Astrocyte (in vitro differentiated cells and primary cell): ENCODE results near the gene GJD4. TPM values are rescaled to one million over a fixed set of nuclear protein-coding genes. Genes with fewer than 3 reads are reported as not detected.

Experiments
- DNase-seq: peaks from one replicate; pipeline ENCODE4 v3.0.0-alpha.2; 2010; ENCODE audit warnings: low read depth
- FAIRE-seq: peaks from 2 replicates; lab custom pipeline; 2011; peaks lifted over from hg19 to GRCh38; lab: Jason Lieb, UNC
- H2AFZ ChIP-seq: 2 replicates; pipeline ENCODE4 v1.6.0; 2012; ENCODE audit warnings: low read depth, low read length, inconsistent platforms
- H3K27ac ChIP-seq: 2 replicates; pipeline ENCODE4 v1.5.1; 2011; ENCODE audit warnings: low read depth, low read length, inconsistent platforms
- H3K27me3 ChIP-seq: 2 replicates; pipeline ENCODE4 v1.6.0; 2011; ENCODE audit warnings: low read length, inconsistent platforms; ENCODE audit not compliant: insufficient read depth
- H3K36me3 ChIP-seq: 2 replicates; pipeline ENCODE4 v1.5.1; 2011; ENCODE audit warnings: low read length, inconsistent platforms; ENCODE audit not compliant: insufficient read depth
- H3K4me1 ChIP-seq: 2 replicates; pipeline ENCODE4 v1.5.1; 2011; ENCODE audit warnings: low read length, inconsistent platforms; ENCODE audit not compliant: insufficient read depth
- H3K4me2 ChIP-seq: 2 replicates; pipeline ENCODE4 v1.6.0; 2012; ENCODE audit warnings: low read length, inconsistent platforms
- H3K4me3 ChIP-seq: 2 replicates; pipeline ENCODE4 v1.5.1; 2011; ENCODE audit warnings: low read depth, mild to moderate bottlenecking, low read length, inconsistent platforms; ENCODE audit not compliant: insufficient read depth
- H3K79me2 ChIP-seq: 2 replicates; pipeline ENCODE4 v1.6.0; 2012; ENCODE audit warnings: mild to moderate bottlenecking, low read length, inconsistent platforms; ENCODE audit not compliant: insufficient read depth
- H3K9ac ChIP-seq: 2 replicates; pipeline ENCODE4 v1.6.0; 2012; ENCODE audit warnings: mild to moderate bottlenecking, low read length, inconsistent platforms
- H3K9me3 ChIP-seq: 2 replicates; pipeline ENCODE4 v1.5.1; 2012; ENCODE audit warnings: low read depth, mild to moderate bottlenecking, low read length, inconsistent platforms; ENCODE audit not compliant: insufficient read depth
- H4K20me1 ChIP-seq: 2 replicates; pipeline ENCODE4 v1.6.0; 2012; ENCODE audit warnings: low read length, inconsistent platforms; ENCODE audit not compliant: insufficient read depth
- H3K27ac Mint-ChIP-seq: one replicate; pipeline ENCODE4 v1.8.0; 2021; ENCODE audit warnings: mild to moderate bottlenecking, mixed read lengths; ENCODE audit not compliant: unreplicated experiment
- H3K27me3 Mint-ChIP-seq: one replicate; pipeline ENCODE4 v1.8.0; 2021; ENCODE audit warnings: low read depth, mixed read lengths; ENCODE audit not compliant: unreplicated experiment
- H3K36me3 Mint-ChIP-seq: one replicate; pipeline ENCODE4 v1.8.0; 2021; ENCODE audit warnings: low read depth, mixed read lengths; ENCODE audit not compliant: unreplicated experiment
- H3K4me1 Mint-ChIP-seq: one replicate; pipeline ENCODE4 v1.8.0; 2021; ENCODE audit warnings: low read depth, mixed read lengths; ENCODE audit not compliant: unreplicated experiment
- H3K4me3 Mint-ChIP-seq: one replicate; pipeline ENCODE4 v1.8.0; 2021; ENCODE audit warnings: mild to moderate bottlenecking, moderate library complexity, mixed read lengths; ENCODE audit not compliant: unreplicated experiment
- H3K9me3 Mint-ChIP-seq: one replicate; pipeline ENCODE4 v1.8.0; 2021; ENCODE audit warnings: mild to moderate bottlenecking, mixed read lengths; ENCODE audit not compliant: unreplicated experiment
- CTCF ChIP-seq: IDR thresholded peaks from 2 replicates; pipeline ENCODE4 v1.5.1; 2011; ENCODE audit warnings: low read depth, mild to moderate bottlenecking, inconsistent platforms, low read length, moderate library complexity; ENCODE audit not compliant: insufficient read depth
- EZH2 ChIP-seq: IDR thresholded peaks from 2 replicates; pipeline ENCODE4 v1.6.1; 2012; ENCODE audit warnings: mild to moderate bottlenecking, low read length, inconsistent platforms; ENCODE audit not compliant: insufficient read depth
- total RNA-seq: library from RNA; stranded (reverse); gene quantifications from 2 replicates; pipeline ENCODE4 v1.2.1, GENCODE V29; 2021

Gene GJD4
- total RNA-seq, 1 donor from 2014 or later = not detected

GRCh38 chr10:35576730-35577129 lies 28.4 kb upstream of the GJD4 start:
- H3K4me1 ChIP-seq = peaks cover 27% of the 10 kb centered on the region
- H2AFZ ChIP-seq = no peak overlapping the region
- no peak for TF ChIP-seq EZH2
- no peak for TF ChIP-seq CTCF
- no peak overlapping the region for H3K4me2 ChIP-seq
- Mint-ChIP-seq H3K9me3 (peaks cover 2% of the 10 kb centered on the region), H3K27ac (no peak overlapping the region), H3K4me3 (no peak overlapping the region), H3K36me3 (peaks cover 8% of the 10 kb centered on the region), H3K27me3 (peaks cover 2% of the 10 kb centered on the region), H3K4me1 (peaks cover 20% of the 10 kb centered on the region)
- no peaks in the 10 kb centered on the region for H3K27me3 ChIP-seq
- H3K36me3 ChIP-seq = no peaks in the 10 kb centered on the region
- H3K79me2 ChIP-seq = no peaks in the 10 kb centered on the region
- H4K20me1 ChIP-seq = no peaks in the 10 kb centered on the region
- no peak overlapping the region for H3K4me3 ChIP-seq
- DNase-seq (no peak), FAIRE-seq (no peak)
- H3K27ac ChIP-seq = no peak overlapping the region
- H3K9ac ChIP-seq = no peak overlapping the region
- H3K9me3 ChIP-seq = no peaks in the 10 kb centered on the region

- Histone ChIP-seq H4K20me1 (no peaks in the 10 kb centered on the region), H3K4me2 (no peak overlapping the region), H3K9ac (no peak overlapping the region), H3K79me2 (no peaks in the 10 kb centered on the region), H3K4me3 (no peak overlapping the region), H3K9me3 (no peaks in the 10 kb centered on the region), H2AFZ (no peak overlapping the region), H3K27ac (peak overlapping the region; percentile 49), H3K4me1 (peaks cover 27% of the 10 kb centered on the region), H3K36me3 (no peaks in the 10 kb centered on the region), H3K27me3 (no peaks in the 10 kb centered on the region)
- Mint-ChIP-seq H3K4me1 (peaks cover 20% of the 10 kb centered on the region), H3K36me3 (peaks cover 8% of the 10 kb centered on the region), H3K27ac (no peak overlapping the region), H3K4me3 (no peak overlapping the region), H3K27me3 (peaks cover 2% of the 10 kb centered on the region), H3K9me3 (peaks cover 2% of the 10 kb centered on the region)
- peak; percentile 65 for FAIRE-seq
- DNase-seq = peak; percentile 45
- TF ChIP-seq EZH2 = no peak
- TF ChIP-seq CTCF = no peak
Observed at GRCh38 chr10:35577926-35578617, 27.1 kb upstream of the GJD4 start.

GRCh38 chr10:35578618-35578956 lies 26.6 kb upstream of the GJD4 start:
- H3K27ac ChIP-seq = no peak overlapping the region
- Mint-ChIP-seq H3K4me1 (peaks cover 20% of the 10 kb centered on the region), H3K9me3 (peaks cover 2% of the 10 kb centered on the region), H3K4me3 (no peak overlapping the region), H3K27me3 (peaks cover 2% of the 10 kb centered on the region), H3K27ac (no peak overlapping the region), H3K36me3 (peaks cover 8% of the 10 kb centered on the region)
- no peak overlapping the region for H3K4me3 ChIP-seq
- H3K4me1 ChIP-seq = peaks cover 26% of the 10 kb centered on the region
- TF ChIP-seq EZH2 = no peak
- TF ChIP-seq CTCF = no peak
- no peak overlapping the region for H3K4me2 ChIP-seq
- no peaks in the 10 kb centered on the region for H4K20me1 ChIP-seq
- no peaks in the 10 kb centered on the region for H3K36me3 ChIP-seq
- no peaks in the 10 kb centered on the region for H3K79me2 ChIP-seq
- H3K9ac ChIP-seq = no peak overlapping the region
- H2AFZ ChIP-seq = no peak overlapping the region
- FAIRE-seq (no peak), DNase-seq (no peak)
- H3K27me3 ChIP-seq = no peaks in the 10 kb centered on the region
- no peaks in the 10 kb centered on the region for H3K9me3 ChIP-seq
